ENCODE data around the gene DPP9.

Gene DPP9

DNA sequence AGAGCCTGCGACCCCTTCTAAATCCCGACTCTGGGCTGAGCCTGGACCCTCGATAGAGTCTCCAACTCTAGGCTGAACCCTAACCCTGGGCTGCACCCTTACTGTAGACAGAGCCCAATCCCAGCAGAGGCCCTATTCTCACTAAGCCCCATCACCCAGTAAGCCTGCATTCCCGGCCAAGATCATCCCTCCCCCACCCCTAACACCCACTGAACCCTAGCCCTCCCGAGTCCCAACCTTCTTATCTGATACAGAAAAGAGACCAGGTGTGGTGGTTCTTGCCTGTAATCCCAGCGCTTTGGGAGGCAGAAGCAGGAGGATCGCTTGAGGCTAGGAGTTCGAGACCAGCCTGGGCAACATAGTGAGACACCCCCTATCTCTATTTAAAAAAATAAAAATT is 86.9 kb downstream of the DPP9 start:
- DNase-seq (ENCODE audit: low read depth in 3 of 3, low spot score in 1 of 3) = no peak

DNA sequence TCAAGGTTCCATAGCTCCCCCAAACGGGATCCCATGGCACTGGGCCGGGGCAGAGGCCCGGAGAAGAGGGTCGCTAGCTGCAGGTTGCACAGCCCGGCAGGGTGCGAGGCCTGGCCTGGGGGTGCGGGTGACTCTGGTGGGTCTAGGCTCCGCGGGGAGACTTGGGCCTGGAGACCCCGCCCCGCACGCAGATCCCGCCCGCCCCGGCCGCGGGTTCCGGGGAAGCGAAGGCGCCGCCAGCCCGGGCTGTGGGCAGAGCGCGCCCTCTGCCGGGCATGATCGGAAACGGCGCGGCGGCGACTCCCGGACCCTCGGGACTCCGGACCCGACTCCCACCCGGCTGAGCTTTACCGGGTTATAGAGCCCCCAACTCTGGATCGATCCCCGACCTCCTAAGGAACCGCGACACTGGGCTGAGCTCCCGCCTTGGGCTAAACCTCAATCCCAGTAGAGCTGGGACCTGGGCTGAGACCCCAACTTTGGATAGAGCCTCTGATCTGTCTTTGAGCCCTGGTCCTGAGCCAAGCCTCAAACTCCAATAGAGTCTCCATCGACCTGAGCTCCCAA is 87.4 kb downstream of the DPP9 start:
- peak; percentile 29 to 77 (median 61) for DNase-seq (ENCODE audit: low read depth in 3 of 3, low spot score in 1 of 3)

DNA sequence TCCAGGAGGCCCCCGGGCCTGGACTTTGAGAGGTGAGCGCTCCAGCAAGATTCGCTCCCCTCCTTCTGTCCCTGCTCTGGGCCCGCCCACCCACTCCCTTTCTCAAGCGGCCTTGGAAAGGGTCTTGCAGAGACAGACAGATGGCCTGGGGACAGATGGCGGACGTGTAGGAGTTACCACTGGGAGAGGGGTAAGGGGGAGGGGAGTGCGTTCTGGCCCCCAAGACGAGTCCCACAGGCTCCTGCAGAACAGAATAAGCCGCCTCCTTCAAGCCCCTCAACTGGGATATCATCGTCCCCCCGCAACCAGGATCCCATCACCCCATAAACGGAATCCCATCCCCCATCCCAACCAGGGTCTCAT is 87.9 kb downstream of the DPP9 start:
- no peak for DNase-seq (ENCODE audit: low read depth in 3 of 3, low spot score in 1 of 3)

DNA sequence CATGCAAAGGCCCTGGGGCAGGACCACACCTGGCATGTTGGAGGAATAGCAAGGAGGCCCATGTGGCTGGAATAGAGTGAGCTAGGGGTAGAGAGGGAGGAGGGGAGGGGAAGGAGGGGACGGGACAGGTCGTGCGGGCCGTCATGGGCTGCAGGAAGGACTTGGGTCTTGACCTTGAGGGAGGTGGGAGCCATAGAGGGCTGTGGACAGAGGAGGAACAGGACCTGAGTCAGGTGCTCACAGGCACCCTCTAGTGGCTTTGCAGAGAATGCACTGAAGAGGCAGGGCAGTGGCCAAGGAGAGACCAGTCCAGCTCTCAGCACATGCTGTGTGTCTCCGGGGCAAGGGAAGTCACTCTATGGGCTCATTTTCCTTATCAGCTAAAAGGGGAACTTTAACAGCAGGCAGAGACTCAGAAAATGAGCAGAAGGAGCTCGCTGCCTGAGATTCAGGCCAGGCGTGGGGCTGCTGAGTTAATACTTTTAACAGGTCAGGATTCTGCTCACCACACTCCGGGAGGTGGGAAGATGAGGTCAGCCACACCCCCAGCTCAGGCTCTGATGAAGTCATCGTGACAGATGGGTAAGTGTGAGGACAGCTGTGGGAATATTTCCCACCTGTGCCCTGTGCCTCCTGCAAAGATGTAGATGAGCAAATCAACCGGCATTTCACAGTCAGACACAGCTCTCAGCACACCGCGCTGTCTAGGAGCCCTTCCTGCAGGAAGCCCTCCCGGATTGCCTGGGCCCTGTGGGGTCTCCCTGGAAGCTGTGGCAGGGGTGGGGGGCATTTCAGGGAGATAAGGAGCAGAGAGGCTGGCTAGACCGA is 90.3 kb downstream of the DPP9 start:
- DNase-seq (ENCODE audit: low read depth in 3 of 3, low spot score in 1 of 3) = no peak
